CD4-positive, alpha-beta T cell (primary cell): ENCODE results near the gene USP3. TPM values are rescaled to one million over a fixed set of nuclear protein-coding genes. Genes with fewer than 3 reads are reported as not detected.

Source experiments
- ATAC-seq: fragments of 200-7000 bp; cut with Tn5 transposase; one replicate; pipeline ENCODE4 v1.10.0; 2022; ENCODE audit warnings: mild to moderate bottlenecking; ENCODE audit not compliant: poor library complexity
- CTCF ChIA-PET: fragments of 350-600 bp; sonication (Branson Sonifier 250); formaldehyde crosslinking; loops from one replicate; lab custom pipeline; 2021; ENCODE audit warnings: antibody characterized with exemption, inconsistent platforms; lab: Charles Lee
- POLR2A ChIA-PET: fragments of 350-600 bp; sonication (Branson Sonifier 250); formaldehyde crosslinking; loops from one replicate; lab custom pipeline; 2021; ENCODE audit warnings: antibody characterized with exemption, inconsistent platforms; lab: Charles Lee
- DNase-seq, 14 experiments: peaks; one replicate each; pipeline ENCODE4 v3.0.0-alpha.2; 2013 to 2020; ENCODE audit warnings: mixed read lengths in 2 of 14
- H3K27ac ChIP-seq, 2 donors: one replicate each; pipeline versions ENCODE4 v1.5.1 to v1.7.0; 2013; ENCODE audit warnings: low read length in 2 of 2, low read depth in 1 of 2, mild to moderate bottlenecking in 1 of 2
- H3K27me3 ChIP-seq, 2 experiments: 1 replicate in 1 of 2; 2 replicates in 1 of 2; pipeline versions ENCODE4 v1.6.1 to v1.7.0; 2013; ENCODE audit warnings: low read length in 2 of 2, control low read depth in 1 of 2, mild to moderate bottlenecking in 1 of 2, moderate library complexity in 1 of 2; ENCODE audit not compliant: insufficient read depth in 2 of 2, control insufficient read depth in 1 of 2
- H3K36me3 ChIP-seq: one replicate; pipeline ENCODE4 v1.6.1; 2013; ENCODE audit warnings: low read length, control low read depth; ENCODE audit not compliant: insufficient read depth
- H3K4me1 ChIP-seq: one replicate; pipeline ENCODE4 v1.6.1; 2013; ENCODE audit warnings: low read length, control low read depth; ENCODE audit not compliant: insufficient read depth
- H3K4me3 ChIP-seq: one replicate; pipeline ENCODE4 v1.5.1; 2013; ENCODE audit warnings: mild to moderate bottlenecking, low read length, moderate library complexity
- H3K9me3 ChIP-seq, 2 experiments: 1 replicate in 1 of 2; 2 replicates in 1 of 2; pipeline versions ENCODE4 v1.6.1 to v1.7.0; 2013; ENCODE audit warnings: low read length in 2 of 2, mild to moderate bottlenecking in 2 of 2, control low read depth in 1 of 2, moderate library complexity in 1 of 2; ENCODE audit not compliant: control insufficient read depth in 1 of 2, insufficient read depth in 1 of 2
- H3K27ac Mint-ChIP-seq: one replicate; pipeline ENCODE4 v1.8.0; 2020; ENCODE audit warnings: mixed read lengths
- H3K27me3 Mint-ChIP-seq: one replicate; pipeline ENCODE4 v1.8.0; 2021; ENCODE audit warnings: mixed read lengths
- H3K36me3 Mint-ChIP-seq: one replicate; pipeline ENCODE4 v1.8.0; 2021; ENCODE audit warnings: low read depth, mixed read lengths
- H3K4me1 Mint-ChIP-seq: one replicate; pipeline ENCODE4 v1.8.0; 2021; ENCODE audit warnings: low read depth, mixed read lengths
- H3K4me3 Mint-ChIP-seq: one replicate; pipeline ENCODE4 v1.8.0; 2020; ENCODE audit warnings: mild to moderate bottlenecking, mixed read lengths
- H3K9me3 Mint-ChIP-seq: one replicate; pipeline ENCODE4 v1.8.0; 2020; ENCODE audit warnings: mixed read lengths
- intact Hi-C, 2 experiments: fragments of 100-400 bp; cut with DNase I in 1 of 2; cut with micrococcal nuclease in 1 of 2; formaldehyde crosslinking; loops; one replicate each; pipeline versions ENCODE4 v1.15.1 to v1.9.0; 2023 to 2025; cut with DNase I, micrococcal nuclease
- total RNA-seq, 174 experiments: library from RNA in 2 of 174; stranded (reverse) in 2 of 174; gene quantifications; one replicate each; pipeline ENCODE4 v1.2.3 and lab custom pipeline; 2021 to 2026
- TF ChIP-seq, protein P1 (sequence below): fragments of 200-600 bp; IDR thresholded peaks from one replicate; pipeline ENCODE4 v1.8.0; 2022; ENCODE audit warnings: antibody characterized with exemption, mild to moderate bottlenecking

The USP3 gene
- total RNA-seq, 2 experiments from 2014 or later: 280 to 282 TPM

GRCh38 chr15:63513728-63514127 is 9.3 kb downstream of the USP3 start:
- Histone ChIP-seq H3K27ac (no peak overlapping the region), H3K36me3 (no peaks in the 10 kb centered on the region), H3K4me1 (peaks cover 37% of the 10 kb centered on the region), H3K9me3 (no peaks in the 10 kb centered on the region), H3K4me3 (no peak overlapping the region), H3K27me3 (no peaks in the 10 kb centered on the region)
- TF ChIP-seq, protein P1, sequence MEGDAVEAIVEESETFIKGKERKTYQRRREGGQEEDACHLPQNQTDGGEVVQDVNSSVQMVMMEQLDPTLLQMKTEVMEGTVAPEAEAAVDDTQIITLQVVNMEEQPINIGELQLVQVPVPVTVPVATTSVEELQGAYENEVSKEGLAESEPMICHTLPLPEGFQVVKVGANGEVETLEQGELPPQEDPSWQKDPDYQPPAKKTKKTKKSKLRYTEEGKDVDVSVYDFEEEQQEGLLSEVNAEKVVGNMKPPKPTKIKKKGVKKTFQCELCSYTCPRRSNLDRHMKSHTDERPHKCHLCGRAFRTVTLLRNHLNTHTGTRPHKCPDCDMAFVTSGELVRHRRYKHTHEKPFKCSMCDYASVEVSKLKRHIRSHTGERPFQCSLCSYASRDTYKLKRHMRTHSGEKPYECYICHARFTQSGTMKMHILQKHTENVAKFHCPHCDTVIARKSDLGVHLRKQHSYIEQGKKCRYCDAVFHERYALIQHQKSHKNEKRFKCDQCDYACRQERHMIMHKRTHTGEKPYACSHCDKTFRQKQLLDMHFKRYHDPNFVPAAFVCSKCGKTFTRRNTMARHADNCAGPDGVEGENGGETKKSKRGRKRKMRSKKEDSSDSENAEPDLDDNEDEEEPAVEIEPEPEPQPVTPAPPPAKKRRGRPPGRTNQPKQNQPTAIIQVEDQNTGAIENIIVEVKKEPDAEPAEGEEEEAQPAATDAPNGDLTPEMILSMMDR: no peak
- Mint-ChIP-seq H3K36me3 (no peaks in the 10 kb centered on the region), H3K4me3 (peak overlapping the region; percentile 13), H3K9me3 (no peaks in the 10 kb centered on the region), H3K27ac (no peak overlapping the region), H3K27me3 (no peaks in the 10 kb centered on the region), H3K4me1 (peaks cover 99% of the 10 kb centered on the region)
- intact Hi-C loops: no loop called here
- ATAC-seq (no peak), DNase-seq (no peak)
- CTCF ChIA-PET: interaction anchor here (0.7 to 2.7 kb wide), 4 partner anchors 9 to 47 kb away, joined by 3 to 13 read pairs (median 6); no protein-coding TSS in a partner anchor
- POLR2A ChIA-PET: interaction anchor here (0.6 to 3.1 kb wide), 4 partner anchors 9 to 1953 kb away, joined by 3 to 18 read pairs (median 5); partner anchors contain the start of gene USP3

DNA sequence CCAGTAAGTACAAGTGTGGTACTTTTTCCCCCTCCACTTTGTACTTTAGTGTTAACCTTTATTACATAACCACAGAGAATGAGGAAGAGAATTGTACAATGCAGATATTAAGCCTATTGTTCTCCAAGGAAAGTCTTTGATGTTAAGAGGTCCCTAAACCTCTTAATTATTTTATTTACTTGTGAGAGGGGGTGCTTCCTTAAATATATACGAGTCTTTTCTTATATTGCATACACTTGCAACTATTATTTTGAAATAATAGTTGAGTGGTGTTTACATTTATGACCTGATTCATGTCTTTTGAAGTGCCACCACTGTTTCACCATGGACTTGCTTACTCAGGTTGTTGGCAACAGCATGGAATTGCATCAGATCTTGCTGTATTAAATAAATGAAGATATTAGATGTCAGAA is 10.1 kb downstream of the USP3 start:
- intact Hi-C loops: no loop called here
- Histone ChIP-seq H3K36me3 (no peaks in the 10 kb centered on the region), H3K4me3 (no peak overlapping the region), H3K4me1 (peaks cover 40% of the 10 kb centered on the region), H3K27me3 (no peaks in the 10 kb centered on the region), H3K27ac (peak overlapping the region in 1 of 2 donors; percentile 10), H3K9me3 (no peaks in the 10 kb centered on the region)
- Mint-ChIP-seq H3K9me3 (no peaks in the 10 kb centered on the region), H3K27me3 (no peaks in the 10 kb centered on the region), H3K27ac (peak overlapping the region; percentile 48), H3K36me3 (no peaks in the 10 kb centered on the region), H3K4me1 (peaks cover 99% of the 10 kb centered on the region), H3K4me3 (peak overlapping the region; percentile 44)
- TF ChIP-seq, protein P1: no peak
- ChIA-PET POLR2A (interaction anchor here (0.8 to 3.1 kb wide), 2 partner anchors 10 to 12 kb away, joined by 3 to 18 read pairs; partner anchors contain the start of gene USP3), CTCF (interaction anchor here (0.7 to 2.7 kb wide), 4 partner anchors 8 to 48 kb away, joined by 3 to 13 read pairs (median 6); no protein-coding TSS in a partner anchor)
- peak; percentile 19 for ATAC-seq
- peak in 1 of 14 experiments; percentile 52 for DNase-seq

GRCh38 chr15:63517202-63517601 is 12.8 kb downstream of the USP3 start:
- no peaks in the 10 kb centered on the region for H3K36me3 Mint-ChIP-seq
- peaks cover 49% of the 10 kb centered on the region for H3K4me1 ChIP-seq
- no peak overlapping the region for H3K4me3 ChIP-seq

More at GRCh38 chr15:63517202-63517601, 12.8 kb downstream of the USP3 start:
- Mint-ChIP-seq H3K27me3 (no peaks in the 10 kb centered on the region), H3K9me3 (no peaks in the 10 kb centered on the region), H3K4me1 (peaks cover 97% of the 10 kb centered on the region), H3K4me3 (peak overlapping the region; percentile 54), H3K27ac (peak overlapping the region; percentile 22)
- Histone ChIP-seq H3K27me3 (no peaks in the 10 kb centered on the region), H3K9me3 (no peaks in the 10 kb centered on the region), H3K36me3 (no peaks in the 10 kb centered on the region), H3K27ac (peak overlapping the region in 1 of 2 donors; percentile 25)
- TF ChIP-seq, protein P1: no peak
- ChIA-PET CTCF (interaction anchor here (0.6 to 3.7 kb wide), 5 partner anchors 12 to 619 kb away, joined by 3 to 18 read pairs (median 5); partner anchors contain the start of gene USP3), POLR2A (interaction anchor here (0.9 to 2.9 kb wide), 8 partner anchors 10 to 50 kb away, joined by 3 to 16 read pairs (median 6); partner anchors contain the start of gene USP3)
- intact Hi-C loops: no loop called here
- ATAC-seq: peak; percentile 13
- no peak for DNase-seq
